MCF 10A (cell line): ENCODE measurements around the gene DOCK9. TPM values are rescaled to one million over a fixed set of nuclear protein-coding genes. Genes with fewer than 3 reads are reported as not detected.

ENCODE experiments used
- BruUV-seq: library from RNA; stranded (reverse); fragments of 400-500 nt; replicated peaks from 2 replicates; lab custom pipeline; 2021; lab: Mats Ljungman, UMichigan
- CTCF ChIA-PET: fragments of 300-600 bp; sonication (Branson Sonifier 250); formaldehyde crosslinking; extraction: SDS; loops from one replicate; lab custom pipeline; 2021; ENCODE audit warnings: antibody characterized with exemption, inconsistent platforms; lab: Yijun Ruan, JAX
- POLR2A ChIA-PET: fragments of 300-600, 350-650 bp; sonication (Branson Sonifier 250); formaldehyde crosslinking; extraction: SDS; loops from one replicate; lab custom pipeline; 2020; ENCODE audit warnings: antibody characterized with exemption, inconsistent platforms; lab: Yijun Ruan, JAX
- DNase-seq: peaks from one replicate; pipeline ENCODE4 v3.0.0-alpha.2; 2018; ENCODE audit not compliant: unreplicated experiment
- H3K27ac Mint-ChIP-seq: one replicate; pipeline ENCODE4 v1.8.0; 2022; ENCODE audit warnings: mild to moderate bottlenecking, low read depth, mixed read lengths; ENCODE audit not compliant: unreplicated experiment
- H3K27me3 Mint-ChIP-seq: one replicate; pipeline ENCODE4 v1.8.0; 2022; ENCODE audit warnings: mixed read lengths; ENCODE audit not compliant: insufficient read depth, unreplicated experiment
- H3K36me3 Mint-ChIP-seq: one replicate; pipeline ENCODE4 v1.8.0; 2022; ENCODE audit warnings: mild to moderate bottlenecking, moderate library complexity, mixed read lengths; ENCODE audit not compliant: insufficient read depth, unreplicated experiment
- H3K4me1 Mint-ChIP-seq: one replicate; pipeline ENCODE4 v1.8.0; 2022; ENCODE audit warnings: mixed read lengths; ENCODE audit not compliant: insufficient read depth, unreplicated experiment
- H3K4me3 Mint-ChIP-seq: one replicate; pipeline ENCODE4 v1.8.0; 2022; ENCODE audit warnings: mild to moderate bottlenecking, moderate library complexity, mixed read lengths; ENCODE audit not compliant: unreplicated experiment
- H3K9me3 Mint-ChIP-seq: one replicate; pipeline ENCODE4 v1.8.0; 2022; ENCODE audit warnings: mixed read lengths; ENCODE audit not compliant: unreplicated experiment
- CTCF ChIP-seq: fragments of 200-600 bp; IDR thresholded peaks from one replicate; pipeline ENCODE4 v1.8.0; 2022; ENCODE audit warnings: antibody characterized with exemption, mild to moderate bottlenecking; ENCODE audit not compliant: unreplicated experiment
- intact Hi-C: fragments of 100-400 bp; cut with micrococcal nuclease; formaldehyde crosslinking; loops from 2 replicates; pipeline ENCODE4 v1.14.1; 2022
- total RNA-seq: library from RNA; stranded (reverse); gene quantifications from 2 replicates; pipeline ENCODE4 v1.2.3, GENCODE V29; 2022

Gene DOCK9
- total RNA-seq, 1 experiment from 2014 or later = 77.0 TPM

- BruUV-seq = no TSS peak
- no peaks in the 10 kb centered on the region for H3K4me1 Mint-ChIP-seq
- intact Hi-C loops = no loop called here
- H3K27ac Mint-ChIP-seq = no peak overlapping the region
- TF ChIP-seq CTCF = no peak
- no peak for DNase-seq
- H3K9me3 Mint-ChIP-seq = no peaks in the 10 kb centered on the region
- peaks cover 86% of the 10 kb centered on the region for H3K36me3 Mint-ChIP-seq
- H3K27me3 Mint-ChIP-seq = no peaks in the 10 kb centered on the region
- POLR2A ChIA-PET = no interaction called here
- no peak overlapping the region for H3K4me3 Mint-ChIP-seq
- CTCF ChIA-PET = interaction anchor here (0.9 kb wide), 1 partner anchor 553 kb away, joined by 3 read pairs; no protein-coding TSS in a partner anchor
These were observed 93.9 kb downstream of the DOCK9 start for GRCh38 chr13:98883998-98884397.

GRCh38 chr13:98881390-98881789 lies 96.5 kb downstream of the DOCK9 start:
- no TSS peak for BruUV-seq
- Mint-ChIP-seq H3K27ac (no peak overlapping the region), H3K4me3 (no peak overlapping the region), H3K9me3 (no peaks in the 10 kb centered on the region), H3K4me1 (no peaks in the 10 kb centered on the region), H3K36me3 (peaks cover 90% of the 10 kb centered on the region), H3K27me3 (no peaks in the 10 kb centered on the region)
- no peak for TF ChIP-seq CTCF
- CTCF ChIA-PET = interaction anchor here (0.6 kb wide), 1 partner anchor 52 kb away, joined by 3 read pairs; no protein-coding TSS in a partner anchor
- POLR2A ChIA-PET = interaction anchor here (0.6 kb wide), 1 partner anchor 8 kb away, joined by 3 read pairs; no protein-coding TSS in a partner anchor
- intact Hi-C loops = no loop called here
- no peak for DNase-seq

GRCh38 chr13:98880677-98881076 lies 97.2 kb downstream of the DOCK9 start:
- Mint-ChIP-seq H3K27me3 (no peaks in the 10 kb centered on the region), H3K4me1 (no peaks in the 10 kb centered on the region), H3K9me3 (no peaks in the 10 kb centered on the region), H3K36me3 (peaks cover 93% of the 10 kb centered on the region), H3K27ac (no peak overlapping the region), H3K4me3 (no peak overlapping the region)
- ChIA-PET POLR2A (no interaction called here), CTCF (interaction anchor here (1.4 kb wide), 1 partner anchor 38 kb away, joined by 5 read pairs; no protein-coding TSS in a partner anchor)
- TF ChIP-seq CTCF = no peak
- BruUV-seq = no TSS peak
- intact Hi-C loops = no loop called here
- DNase-seq = no peak

- H3K9me3 Mint-ChIP-seq = no peaks in the 10 kb centered on the region
- peaks cover 91% of the 10 kb centered on the region for H3K36me3 Mint-ChIP-seq
- no TSS peak for BruUV-seq
- no peak for DNase-seq
- TF ChIP-seq CTCF = no peak
- intact Hi-C loops = no loop called here
- H3K4me1 Mint-ChIP-seq = no peaks in the 10 kb centered on the region
- CTCF ChIA-PET = interaction anchor here (0.7 to 1.4 kb wide), 4 partner anchors 37 to 159 kb away, joined by 3 to 5 read pairs (median 4); no protein-coding TSS in a partner anchor
- H3K27ac Mint-ChIP-seq = no peak overlapping the region
- POLR2A ChIA-PET = interaction anchor here (0.6 kb wide), 1 partner anchor 36 kb away, joined by 4 read pairs; no protein-coding TSS in a partner anchor
- no peaks in the 10 kb centered on the region for H3K27me3 Mint-ChIP-seq
- no peak overlapping the region for H3K4me3 Mint-ChIP-seq
These were observed 97.9 kb downstream of the DOCK9 start for GRCh38 chr13:98879957-98880356.
